Thyroid gland (tissue), 4 donors: ENCODE measurements around the gene CENPV. TPM values are rescaled to one million over a fixed set of nuclear protein-coding genes. Genes with fewer than 3 reads are reported as not detected.

Experiments used
- DNase-seq, 2 donors: peaks; one replicate each; pipeline ENCODE4 v3.0.0-alpha.2; 2019
- H3K27ac ChIP-seq, 3 donors: fragments of 200-600 bp; sonication (generic); 1 replicate in 2 of 3; 2 replicates in 1 of 3; pipeline ENCODE4 v1.5.1; 2016 to 2019; ENCODE audit warnings: mild to moderate bottlenecking in 1 of 3, moderate library complexity in 1 of 3
- H3K27me3 ChIP-seq: fragments of 200-600 bp; sonication (generic); one replicate; pipeline ENCODE4 v1.5.1; 2019
- H3K36me3 ChIP-seq, 2 donors: fragments of 200-600 bp; sonication (generic); one replicate each; pipeline ENCODE4 v1.5.1; 2016 to 2019
- H3K4me1 ChIP-seq, 2 donors: fragments of 200-600 bp; sonication (generic); one replicate each; pipeline ENCODE4 v1.5.1; 2017 to 2019
- H3K4me3 ChIP-seq, 3 donors: fragments of 200-600 bp; sonication (generic); replicated peaks in 1 of 3; 1 replicate in 2 of 3; 2 replicates in 1 of 3; pipeline ENCODE4 v1.5.1; 2016; ENCODE audit warnings: mild to moderate bottlenecking in 1 of 3
- H3K9me3 ChIP-seq: fragments of 200-600 bp; sonication (generic); one replicate; pipeline ENCODE4 v1.5.1; 2017
- POLR2A ChIP-seq, 2 donors: fragments of 450-650 bp; IDR thresholded peaks; one replicate each; pipeline ENCODE4 v1.6.1; 2017; ENCODE audit warnings: antibody characterized with exemption in 2 of 2, mild to moderate bottlenecking in 2 of 2, moderate library complexity in 1 of 2
- WGBS, 2 donors: methylation state at CpG; one replicate each; pipeline ENCODE4 v1.1.5; 2017; 5-methylcytosine and 5-hydroxymethylcytosine counted together
- intact Hi-C: fragments of 100-400 bp; cut with DNase I; formaldehyde crosslinking; loops from one replicate; pipeline ENCODE4 v1.15.1; 2023
- total RNA-seq, 4 donors: library from RNA; depleted of rRNA; stranded (reverse); fragments of >200 nt; gene quantifications; one replicate each; pipeline ENCODE4 v1.2.3, GENCODE V29; 2016
- TF ChIP-seq, protein P1 (sequence below), 6 experiments: fragments of 200-600 bp in 3 of 6; fragments of 450-650 bp in 3 of 6; sonication (generic) in 3 of 6; IDR thresholded peaks; one replicate each; pipeline ENCODE4 v1.5.1; 2016 to 2019; ENCODE audit warnings: antibody characterized with exemption in 6 of 6, mild to moderate bottlenecking in 2 of 6, inconsistent platforms in 1 of 6, moderate library complexity in 1 of 6

Gene CENPV
- total RNA-seq, 4 donors from 2014 or later = 4.3 to 16.7 (median 12.8) TPM

- 87 to 89% methylated on average over 8 of the region's 8 CpGs for WGBS, 2 donors
- intact Hi-C loops = no loop called here
- peaks cover 19% of the 10 kb centered on the region in 2 donors for H3K4me1 ChIP-seq
Measured at GRCh38 chr17:16379654-16380053, 26.4 kb upstream of the CENPV start.

DNA sequence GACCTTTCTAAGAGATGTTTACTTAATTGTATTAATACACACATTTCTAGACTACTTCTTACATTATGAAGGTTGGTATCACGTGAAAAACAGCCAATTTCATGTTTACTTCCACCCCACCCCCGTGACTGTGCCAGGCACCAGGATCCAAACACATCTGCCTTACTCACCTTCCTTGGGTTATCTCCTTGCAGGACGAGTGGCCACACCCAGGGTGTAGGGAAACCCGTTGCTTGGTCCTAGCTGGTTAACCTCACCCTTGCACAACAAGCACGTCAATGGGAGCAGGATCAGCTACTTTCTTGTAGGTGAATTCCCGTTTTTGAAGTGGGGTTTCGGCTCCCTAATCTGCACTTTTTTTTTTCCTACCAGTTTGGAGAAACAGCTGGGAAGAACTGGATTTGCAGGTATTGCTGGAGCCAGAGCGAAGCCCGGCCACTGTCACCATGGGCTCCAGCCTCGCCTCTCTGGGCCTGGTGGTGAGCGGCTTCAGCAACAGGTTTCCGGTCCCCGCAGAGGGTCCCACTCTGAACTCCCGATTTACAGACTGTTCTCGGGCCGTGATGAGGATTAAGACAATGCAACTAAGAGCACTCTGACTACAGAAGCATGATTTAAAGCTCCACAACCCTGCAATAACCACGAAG is 25.5 kb upstream of the CENPV start:
- TF ChIP-seq, protein P1, sequence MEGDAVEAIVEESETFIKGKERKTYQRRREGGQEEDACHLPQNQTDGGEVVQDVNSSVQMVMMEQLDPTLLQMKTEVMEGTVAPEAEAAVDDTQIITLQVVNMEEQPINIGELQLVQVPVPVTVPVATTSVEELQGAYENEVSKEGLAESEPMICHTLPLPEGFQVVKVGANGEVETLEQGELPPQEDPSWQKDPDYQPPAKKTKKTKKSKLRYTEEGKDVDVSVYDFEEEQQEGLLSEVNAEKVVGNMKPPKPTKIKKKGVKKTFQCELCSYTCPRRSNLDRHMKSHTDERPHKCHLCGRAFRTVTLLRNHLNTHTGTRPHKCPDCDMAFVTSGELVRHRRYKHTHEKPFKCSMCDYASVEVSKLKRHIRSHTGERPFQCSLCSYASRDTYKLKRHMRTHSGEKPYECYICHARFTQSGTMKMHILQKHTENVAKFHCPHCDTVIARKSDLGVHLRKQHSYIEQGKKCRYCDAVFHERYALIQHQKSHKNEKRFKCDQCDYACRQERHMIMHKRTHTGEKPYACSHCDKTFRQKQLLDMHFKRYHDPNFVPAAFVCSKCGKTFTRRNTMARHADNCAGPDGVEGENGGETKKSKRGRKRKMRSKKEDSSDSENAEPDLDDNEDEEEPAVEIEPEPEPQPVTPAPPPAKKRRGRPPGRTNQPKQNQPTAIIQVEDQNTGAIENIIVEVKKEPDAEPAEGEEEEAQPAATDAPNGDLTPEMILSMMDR (IDR thresholded peaks at IDR 0.05) = no peak
- no peak for TF ChIP-seq POLR2A (IDR thresholded peaks at IDR 0.05)
- no peak overlapping the region for H3K4me3 ChIP-seq
- no peaks in the 10 kb centered on the region for H3K27me3 ChIP-seq
- H3K9me3 ChIP-seq = no peaks in the 10 kb centered on the region
- DNase-seq = no peak
- WGBS, 2 donors = 74 to 83% methylated on average over 17 of the region's 17 CpGs
- intact Hi-C loops = no loop called here
- H3K27ac ChIP-seq = peak overlapping the region in 1 of 3 donors; percentile 100
- peaks cover 7 to 17% of the 10 kb centered on the region in 2 donors for H3K36me3 ChIP-seq
- peaks cover 14 to 19% of the 10 kb centered on the region in 2 donors for H3K4me1 ChIP-seq

More at GRCh38 chr17:16379654-16380053, 26.4 kb upstream of the CENPV start:
- no peak overlapping the region for H3K4me3 ChIP-seq
- TF ChIP-seq, protein P1 (IDR thresholded peaks at IDR 0.05) = no peak
- no peak for TF ChIP-seq POLR2A (IDR thresholded peaks at IDR 0.05)
- H3K9me3 ChIP-seq = no peaks in the 10 kb centered on the region
- no peaks in the 10 kb centered on the region for H3K27me3 ChIP-seq
- no peak for DNase-seq
- peaks cover 7 to 17% of the 10 kb centered on the region in 2 donors for H3K36me3 ChIP-seq
- peak overlapping the region in 2 of 3 donors; percentile 96 to 100 for H3K27ac ChIP-seq

GRCh38 chr17:16377941-16378341 is 24.7 kb upstream of the CENPV start:
- H3K9me3 ChIP-seq = no peaks in the 10 kb centered on the region
- no peak for DNase-seq
- WGBS, 2 donors = 75 to 76% methylated on average over 2 of the region's 2 CpGs
- intact Hi-C loops = no loop called here
- H3K4me1 ChIP-seq = peaks cover 6 to 10% of the 10 kb centered on the region in 2 donors
- no peaks in the 10 kb centered on the region for H3K27me3 ChIP-seq
- H3K27ac ChIP-seq = peak overlapping the region in 1 of 3 donors; percentile 100
- TF ChIP-seq POLR2A (IDR thresholded peaks at IDR 0.05) = no peak
- TF ChIP-seq, protein P1 (IDR thresholded peaks at IDR 0.05) = no peak
- H3K4me3 ChIP-seq = no peak overlapping the region
- peaks cover 6 to 11% of the 10 kb centered on the region in 2 donors for H3K36me3 ChIP-seq

- no peaks in the 10 kb centered on the region for H3K4me1 ChIP-seq
- H3K36me3 ChIP-seq = no peaks in the 10 kb centered on the region
- H3K27me3 ChIP-seq = no peaks in the 10 kb centered on the region
- WGBS, 2 donors = 89 to 91% methylated on average over 16 of the region's 16 CpGs
- TF ChIP-seq, protein P1 (IDR thresholded peaks at IDR 0.05) = no peak
- no peak for TF ChIP-seq POLR2A (IDR thresholded peaks at IDR 0.05)
- intact Hi-C loops = no loop called here
- H3K27ac ChIP-seq = no peak overlapping the region
- H3K9me3 ChIP-seq = no peaks in the 10 kb centered on the region
- no peak overlapping the region for H3K4me3 ChIP-seq
- DNase-seq = no peak
Measured at GRCh38 chr17:16374146-16374938, 21.1 kb upstream of the CENPV start.

DNA sequence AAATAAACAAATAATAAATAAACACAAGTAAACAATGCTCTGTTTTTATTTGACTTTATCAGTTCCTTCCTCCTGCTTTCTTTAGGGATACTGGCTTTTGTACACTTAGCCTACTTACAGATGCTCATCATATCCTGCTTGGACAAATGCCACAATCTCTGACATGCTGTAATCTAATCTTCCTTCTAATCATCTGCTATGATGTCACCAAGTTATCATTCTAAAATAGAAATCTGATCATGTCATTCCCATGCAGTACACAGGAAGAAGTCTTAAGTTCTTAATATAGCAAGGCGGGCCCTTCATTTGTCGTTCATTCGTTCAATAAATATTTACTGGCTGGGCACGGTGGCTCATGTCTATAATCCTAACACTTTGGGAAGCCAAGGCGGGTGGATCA is 18.5 kb upstream of the CENPV start:
- TF ChIP-seq POLR2A (IDR thresholded peaks at IDR 0.05) = no peak
- TF ChIP-seq, protein P1 (IDR thresholded peaks at IDR 0.05) = no peak
- Histone ChIP-seq H3K4me3 (no peak overlapping the region), H3K27ac (no peak overlapping the region)

More for the DNA sequence above, 18.5 kb upstream of the CENPV start:
- 85 to 92% methylated on average over 5 of the region's 5 CpGs for WGBS, 2 donors
- DNase-seq = no peak
- H3K27me3 ChIP-seq = no peaks in the 10 kb centered on the region
- no peaks in the 10 kb centered on the region for H3K9me3 ChIP-seq
- no peaks in the 10 kb centered on the region for H3K4me1 ChIP-seq
- intact Hi-C loops = no loop called here
- H3K36me3 ChIP-seq = no peaks in the 10 kb centered on the region
